HEK293 (cell line): Measurements from ENCODE around the gene IGF2BP1.

ENCODE experiments used
- GLIS2 ChIP-seq: fragments of 450-650 bp; formaldehyde crosslinking; IDR thresholded peaks from 2 replicates; pipeline ENCODE4 v1.5.1; 2016; ENCODE audit warnings: missing biosample characterization, missing genetic modification characterization
- HOXD13 ChIP-seq: sonication (generic); formaldehyde crosslinking; IDR thresholded peaks from 2 replicates; pipeline ENCODE4 v1.8.0; 2022; ENCODE audit warnings: missing genetic modification reagents, borderline replicate concordance
- IKZF3 ChIP-seq: fragments of 450-650 bp; IDR thresholded peaks from 2 replicates; pipeline ENCODE4 v1.5.0; 2018; ENCODE audit warnings: missing biosample characterization, mild to moderate bottlenecking, missing genetic modification characterization, moderate library complexity
- KLF16 ChIP-seq: fragments of 450-650 bp; formaldehyde crosslinking; IDR thresholded peaks from 2 replicates; pipeline ENCODE4 v1.5.1; 2017; ENCODE audit warnings: missing biosample characterization, missing genetic modification characterization
- KLF8 ChIP-seq: fragments of 450-650 bp; formaldehyde crosslinking; IDR thresholded peaks from 2 replicates; pipeline ENCODE4 v1.5.1; 2016; ENCODE audit warnings: missing biosample characterization, missing genetic modification characterization
- MEIS1 ChIP-seq: sonication (generic); formaldehyde crosslinking; IDR thresholded peaks from 2 replicates; pipeline ENCODE4 v1.8.1; 2022; ENCODE audit warnings: missing genetic modification reagents, mild to moderate bottlenecking, borderline replicate concordance
- MYNN ChIP-seq: fragments of 450-650 bp; formaldehyde crosslinking; IDR thresholded peaks from 2 replicates; pipeline ENCODE4 v1.5.1; 2016; ENCODE audit warnings: missing biosample characterization, missing genetic modification characterization, borderline replicate concordance
- OSR2 ChIP-seq: fragments of 450-650 bp; formaldehyde crosslinking; IDR thresholded peaks from 2 replicates; pipeline ENCODE4 v1.5.1; 2016; ENCODE audit warnings: missing biosample characterization, missing genetic modification characterization
- PRDM6 ChIP-seq: fragments of 450-650 bp; formaldehyde crosslinking; IDR thresholded peaks from 2 replicates; pipeline ENCODE4 v1.5.1; 2017; ENCODE audit warnings: missing biosample characterization, missing genetic modification characterization
- SP2 ChIP-seq: fragments of 450-650 bp; formaldehyde crosslinking; IDR thresholded peaks from 2 replicates; pipeline ENCODE4 v1.5.1; 2016; ENCODE audit warnings: missing biosample characterization, missing genetic modification characterization
- SP7 ChIP-seq: fragments of 450-650 bp; formaldehyde crosslinking; IDR thresholded peaks from 2 replicates; pipeline ENCODE4 v1.5.1; 2016; ENCODE audit warnings: missing biosample characterization, missing genetic modification characterization
- YY1 ChIP-seq: fragments of 450-650 bp; formaldehyde crosslinking; IDR thresholded peaks from 2 replicates; pipeline ENCODE4 v1.5.1; 2018; ENCODE audit warnings: missing biosample characterization, missing genetic modification characterization
- ZFHX2 ChIP-seq: fragments of 450-650 bp; formaldehyde crosslinking; conservative IDR thresholded peaks from 2 replicates; pipeline ENCODE4 v1.5.1; 2016; ENCODE audit warnings: missing biosample characterization, missing genetic modification characterization
- ZFP69B ChIP-seq: fragments of 450-650 bp; formaldehyde crosslinking; IDR thresholded peaks from 2 replicates; pipeline ENCODE4 v1.5.1; 2016; ENCODE audit warnings: missing biosample characterization, missing genetic modification characterization
- ZNF138 ChIP-seq: fragments of 450-650 bp; formaldehyde crosslinking; IDR thresholded peaks from 2 replicates; pipeline ENCODE4 v1.5.1; 2016; ENCODE audit warnings: missing biosample characterization, missing genetic modification characterization, borderline replicate concordance
- ZNF169 ChIP-seq: fragments of 450-650 bp; formaldehyde crosslinking; IDR thresholded peaks from 2 replicates; pipeline ENCODE4 v1.5.1; 2016; ENCODE audit warnings: missing biosample characterization, missing genetic modification characterization
- ZNF18 ChIP-seq: fragments of 450-650 bp; formaldehyde crosslinking; IDR thresholded peaks from 2 replicates; pipeline ENCODE4 v1.5.1; 2016; ENCODE audit warnings: missing biosample characterization, missing genetic modification characterization
- ZNF214 ChIP-seq: fragments of 450-650 bp; formaldehyde crosslinking; IDR thresholded peaks from 2 replicates; pipeline ENCODE4 v1.5.1; 2017; ENCODE audit warnings: missing biosample characterization, mild to moderate bottlenecking, missing genetic modification characterization, borderline replicate concordance
- ZNF248 ChIP-seq: fragments of 450-650 bp; formaldehyde crosslinking; IDR thresholded peaks from 2 replicates; pipeline ENCODE4 v1.5.1; 2017; ENCODE audit warnings: missing biosample characterization, missing genetic modification characterization
- ZNF416 ChIP-seq: fragments of 450-650 bp; formaldehyde crosslinking; IDR thresholded peaks from 2 replicates; pipeline ENCODE4 v1.5.1; 2016; ENCODE audit warnings: missing biosample characterization, missing genetic modification characterization
- ZNF488 ChIP-seq: fragments of 450-650 bp; formaldehyde crosslinking; IDR thresholded peaks from 2 replicates; pipeline ENCODE4 v1.5.1; 2016; ENCODE audit warnings: missing biosample characterization, missing genetic modification characterization
- ZNF555 ChIP-seq: fragments of 450-650 bp; formaldehyde crosslinking; conservative IDR thresholded peaks from 2 replicates; pipeline ENCODE4 v1.5.1; 2017; ENCODE audit warnings: missing biosample characterization, mild to moderate bottlenecking, missing genetic modification characterization, inconsistent platforms
- ZNF624 ChIP-seq: fragments of 450-650 bp; formaldehyde crosslinking; IDR thresholded peaks from 2 replicates; pipeline ENCODE4 v1.5.1; 2017; ENCODE audit warnings: missing biosample characterization, missing genetic modification characterization
- ZNF664 ChIP-seq: fragments of 450-650 bp; formaldehyde crosslinking; IDR thresholded peaks from 2 replicates; pipeline ENCODE4 v1.5.1; 2016; ENCODE audit warnings: missing biosample characterization, missing genetic modification characterization
- ZNF677 ChIP-seq: fragments of 450-650 bp; IDR thresholded peaks from 2 replicates; pipeline ENCODE4 v1.5.0; 2018; ENCODE audit warnings: missing biosample characterization, mild to moderate bottlenecking, missing genetic modification characterization, moderate library complexity
- ZNF76 ChIP-seq: fragments of 450-650 bp; formaldehyde crosslinking; IDR thresholded peaks from 2 replicates; pipeline ENCODE4; 2016; ENCODE audit warnings: low read depth, missing biosample characterization, missing genetic modification characterization, borderline replicate concordance
- TF ChIP-seq, protein P1 (sequence below): fragments of 450-650 bp; formaldehyde crosslinking; IDR thresholded peaks from 2 replicates; pipeline ENCODE4 v1.5.1; 2016; ENCODE audit warnings: missing biosample characterization, missing genetic modification characterization
- TF ChIP-seq, protein P2 (sequence below): fragments of 450-650 bp; formaldehyde crosslinking; IDR thresholded peaks from 2 replicates; pipeline ENCODE4 v1.5.1; 2016; ENCODE audit warnings: missing biosample characterization, missing genetic modification characterization
- TF ChIP-seq, protein P3 (sequence below): fragments of 450-650 bp; formaldehyde crosslinking; IDR thresholded peaks from 2 replicates; pipeline ENCODE4 v1.5.1; 2016; ENCODE audit warnings: missing biosample characterization, missing genetic modification characterization, low read depth
- TF ChIP-seq, protein P4 (sequence below): fragments of 450-650 bp; formaldehyde crosslinking; IDR thresholded peaks from 2 replicates; pipeline ENCODE4 v1.5.1; 2017; ENCODE audit warnings: missing biosample characterization, missing genetic modification characterization

The IGF2BP1 gene

DNA sequence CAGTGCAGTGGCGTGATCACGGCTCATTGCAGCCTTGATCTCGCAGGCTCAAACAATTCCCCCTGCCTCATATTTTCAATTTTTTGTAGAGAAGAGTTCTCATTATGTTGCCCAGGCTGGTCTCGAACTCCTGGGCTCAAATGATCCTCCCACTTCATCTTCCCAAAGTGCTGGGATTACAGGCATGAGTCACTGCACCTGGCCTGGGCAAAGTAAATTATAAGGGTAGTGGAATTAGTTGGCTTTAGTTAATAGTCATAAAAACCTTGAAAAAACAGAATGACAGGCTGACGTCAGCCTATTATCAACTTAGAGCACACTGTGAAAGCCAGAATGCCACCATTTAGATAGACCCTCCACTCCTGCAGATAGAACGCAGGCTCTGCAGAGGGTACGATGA, 91.9 kb downstream of the IGF2BP1 start (continued):
- TF ChIP-seq ZNF76 (tag by site-specific recombination) (no peak), OSR2 (tag by site-specific recombination) (peak; percentile 20; the same call in 1 of the 2 replicates), ZNF488 (tag by site-specific recombination) (no peak), ZNF169 (tag by site-specific recombination) (no peak), ZFHX2 (peak; percentile 58), ZNF248 (no peak), MEIS1 (CRISPR knock-in tag) (no peak), ZNF18 (tag by site-specific recombination) (no peak), KLF16 (tag by site-specific recombination) (0 out of 2 replicates have a peak, but pooled peaks have one; percentile 27), ZNF214 (tag by site-specific recombination) (no peak), HOXD13 (CRISPR knock-in tag) (no peak), ZNF624 (tag by site-specific recombination) (no peak), ZNF677 (tag by site-specific recombination) (no peak), ZNF664 (tag by site-specific recombination) (peak; percentile 83), SP2 (tag by site-specific recombination) (no peak), GLIS2 (tag by site-specific recombination) (no peak), ZNF416 (tag by site-specific recombination) (no peak), PRDM6 (peak; percentile 31; the same call in 1 of the 2 replicates), ZNF138 (tag by site-specific recombination) (no peak), KLF8 (tag by site-specific recombination) (0 out of 2 replicates have a peak, but pooled peaks have one; percentile 21), IKZF3 (tag by site-specific recombination) (peak; percentile 52; the same call in 1 of the 2 replicates), MYNN (no peak), YY1 (tag by site-specific recombination) (no peak), ZNF555 (no peak), SP7 (tag by site-specific recombination) (peak; percentile 96), ZFP69B (tag by site-specific recombination) (no peak)
- TF ChIP-seq, protein P1, sequence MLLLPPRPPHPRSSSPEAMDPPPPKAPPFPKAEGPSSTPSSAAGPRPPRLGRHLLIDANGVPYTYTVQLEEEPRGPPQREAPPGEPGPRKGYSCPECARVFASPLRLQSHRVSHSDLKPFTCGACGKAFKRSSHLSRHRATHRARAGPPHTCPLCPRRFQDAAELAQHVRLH (tag by site-specific recombination), result 0 out of 2 replicates have a peak, but pooled peaks have one; percentile 37
- TF ChIP-seq, protein P2, sequence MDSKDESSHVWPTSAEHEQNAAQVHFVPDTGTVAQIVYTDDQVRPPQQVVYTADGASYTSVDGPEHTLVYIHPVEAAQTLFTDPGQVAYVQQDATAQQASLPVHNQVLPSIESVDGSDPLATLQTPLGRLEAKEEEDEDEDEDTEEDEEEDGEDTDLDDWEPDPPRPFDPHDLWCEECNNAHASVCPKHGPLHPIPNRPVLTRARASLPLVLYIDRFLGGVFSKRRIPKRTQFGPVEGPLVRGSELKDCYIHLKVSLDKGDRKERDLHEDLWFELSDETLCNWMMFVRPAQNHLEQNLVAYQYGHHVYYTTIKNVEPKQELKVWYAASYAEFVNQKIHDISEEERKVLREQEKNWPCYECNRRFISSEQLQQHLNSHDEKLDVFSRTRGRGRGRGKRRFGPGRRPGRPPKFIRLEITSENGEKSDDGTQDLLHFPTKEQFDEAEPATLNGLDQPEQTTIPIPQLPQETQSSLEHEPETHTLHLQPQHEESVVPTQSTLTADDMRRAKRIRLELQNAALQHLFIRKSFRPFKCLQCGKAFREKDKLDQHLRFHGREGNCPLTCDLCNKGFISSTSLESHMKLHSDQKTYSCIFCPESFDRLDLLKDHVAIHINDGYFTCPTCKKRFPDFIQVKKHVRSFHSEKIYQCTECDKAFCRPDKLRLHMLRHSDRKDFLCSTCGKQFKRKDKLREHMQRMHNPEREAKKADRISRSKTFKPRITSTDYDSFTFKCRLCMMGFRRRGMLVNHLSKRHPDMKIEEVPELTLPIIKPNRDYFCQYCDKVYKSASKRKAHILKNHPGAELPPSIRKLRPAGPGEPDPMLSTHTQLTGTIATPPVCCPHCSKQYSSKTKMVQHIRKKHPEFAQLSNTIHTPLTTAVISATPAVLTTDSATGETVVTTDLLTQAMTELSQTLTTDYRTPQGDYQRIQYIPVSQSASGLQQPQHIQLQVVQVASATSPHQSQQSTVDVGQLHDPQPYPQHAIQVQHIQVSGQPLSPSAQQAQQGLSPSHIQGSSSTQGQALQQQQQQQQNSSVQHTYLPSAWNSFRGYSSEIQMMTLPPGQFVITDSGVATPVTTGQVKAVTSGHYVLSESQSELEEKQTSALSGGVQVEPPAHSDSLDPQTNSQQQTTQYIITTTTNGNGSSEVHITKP, result peak; percentile 44
- TF ChIP-seq, protein P3, sequence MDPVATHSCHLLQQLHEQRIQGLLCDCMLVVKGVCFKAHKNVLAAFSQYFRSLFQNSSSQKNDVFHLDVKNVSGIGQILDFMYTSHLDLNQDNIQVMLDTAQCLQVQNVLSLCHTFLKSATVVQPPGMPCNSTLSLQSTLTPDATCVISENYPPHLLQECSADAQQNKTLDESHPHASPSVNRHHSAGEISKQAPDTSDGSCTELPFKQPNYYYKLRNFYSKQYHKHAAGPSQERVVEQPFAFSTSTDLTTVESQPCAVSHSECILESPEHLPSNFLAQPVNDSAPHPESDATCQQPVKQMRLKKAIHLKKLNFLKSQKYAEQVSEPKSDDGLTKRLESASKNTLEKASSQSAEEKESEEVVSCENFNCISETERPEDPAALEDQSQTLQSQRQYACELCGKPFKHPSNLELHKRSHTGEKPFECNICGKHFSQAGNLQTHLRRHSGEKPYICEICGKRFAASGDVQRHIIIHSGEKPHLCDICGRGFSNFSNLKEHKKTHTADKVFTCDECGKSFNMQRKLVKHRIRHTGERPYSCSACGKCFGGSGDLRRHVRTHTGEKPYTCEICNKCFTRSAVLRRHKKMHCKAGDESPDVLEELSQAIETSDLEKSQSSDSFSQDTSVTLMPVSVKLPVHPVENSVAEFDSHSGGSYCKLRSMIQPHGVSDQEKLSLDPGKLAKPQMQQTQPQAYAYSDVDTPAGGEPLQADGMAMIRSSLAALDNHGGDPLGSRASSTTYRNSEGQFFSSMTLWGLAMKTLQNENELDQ (tag by site-specific recombination), result no peak
- TF ChIP-seq, protein P4, sequence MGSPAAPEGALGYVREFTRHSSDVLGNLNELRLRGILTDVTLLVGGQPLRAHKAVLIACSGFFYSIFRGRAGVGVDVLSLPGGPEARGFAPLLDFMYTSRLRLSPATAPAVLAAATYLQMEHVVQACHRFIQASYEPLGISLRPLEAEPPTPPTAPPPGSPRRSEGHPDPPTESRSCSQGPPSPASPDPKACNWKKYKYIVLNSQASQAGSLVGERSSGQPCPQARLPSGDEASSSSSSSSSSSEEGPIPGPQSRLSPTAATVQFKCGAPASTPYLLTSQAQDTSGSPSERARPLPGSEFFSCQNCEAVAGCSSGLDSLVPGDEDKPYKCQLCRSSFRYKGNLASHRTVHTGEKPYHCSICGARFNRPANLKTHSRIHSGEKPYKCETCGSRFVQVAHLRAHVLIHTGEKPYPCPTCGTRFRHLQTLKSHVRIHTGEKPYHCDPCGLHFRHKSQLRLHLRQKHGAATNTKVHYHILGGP (tag by site-specific recombination), result no peak
